ENCODE data around the gene PON3.

- no peak for TF ChIP-seq CTCF (IDR thresholded peaks at IDR 0.05; ENCODE audit: poor library complexity)
- no peak for TF ChIP-seq EZH2 (IDR thresholded peaks at IDR 0.05; ENCODE audit: borderline replicate concordance)
Observed at GRCh38 chr7:95330961-95331337, 65.2 kb downstream of the PON3 start.
